BLaER1 treated with 17β-estradiol and CSF1 and Interleukin-3, amounts not matched to agents 10 nM and 100 nM (cell line): ENCODE results near the gene HIBCH.

Experiments
- H3K27ac ChIP-seq, 11 experiments: shearing (Covaris generic); formaldehyde crosslinking; 2 replicates each; pipeline ENCODE4 v1.8.1; 2022
- H3K27me3 ChIP-seq, 11 experiments: shearing (Covaris generic); formaldehyde crosslinking; 2 replicates each; pipeline ENCODE4 v1.8.1; 2022
- H3K36me3 ChIP-seq, 11 experiments: shearing (Covaris generic); formaldehyde crosslinking; 2 replicates each; pipeline ENCODE4 v1.8.1; 2022
- H3K4me1 ChIP-seq, 10 experiments: shearing (Covaris generic); formaldehyde crosslinking; 2 replicates each; pipeline ENCODE4 v1.8.1; 2022
- H3K4me2 ChIP-seq, 11 experiments: shearing (Covaris generic); formaldehyde crosslinking; 2 replicates each; pipeline ENCODE4 v1.8.1; 2022
- H3K4me3 ChIP-seq, 10 experiments: shearing (Covaris generic); formaldehyde crosslinking; 2 replicates each; pipeline ENCODE4 v1.8.1; 2022
- H3K9ac ChIP-seq, 11 experiments: shearing (Covaris generic); formaldehyde crosslinking; 2 replicates each; pipeline ENCODE4 v1.8.1; 2022
- H3K9me3 ChIP-seq, 11 experiments: shearing (Covaris generic); formaldehyde crosslinking; replicated peaks in 1 of 11; 2 replicates each; pipeline ENCODE4 v1.8.1; 2022
- H4K20me1 ChIP-seq, 11 experiments: shearing (Covaris generic); formaldehyde crosslinking; 2 replicates each; pipeline ENCODE4 v1.8.1; 2022
- Cebpa-rat ChIP-seq, 11 experiments: shearing (Covaris generic); IDR thresholded peaks; 2 replicates each; pipeline ENCODE4 v1.8.1; 2022

The HIBCH gene

DNA sequence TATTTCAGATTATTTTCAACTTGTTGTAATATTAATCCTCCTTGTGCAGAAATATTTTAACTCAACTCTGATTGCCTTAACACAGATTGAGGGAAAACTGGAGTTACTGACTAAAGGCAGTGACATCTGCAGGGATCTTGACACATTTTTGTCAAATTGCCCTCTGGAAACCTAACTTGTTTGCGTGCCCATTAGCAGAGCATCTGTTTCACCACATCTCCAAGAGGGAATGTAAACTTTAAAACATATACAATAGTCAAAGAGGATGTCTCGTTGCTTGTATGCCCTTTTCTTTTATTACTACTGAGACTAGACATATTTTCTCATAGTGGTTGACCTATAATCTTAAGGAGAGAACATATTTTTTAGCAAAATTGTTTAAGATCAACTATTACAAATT, 38.0 kb upstream of the HIBCH start:
- no peak for TF ChIP-seq Cebpa-rat (IDR thresholded peaks at IDR 0.05)
- Histone ChIP-seq H3K4me1 (peaks cover 8 to 13% (median 10%) of the 10 kb centered on the region in 10 experiments; a peak in 14 of 20 replicates), H3K36me3 (peaks cover 0 to 26% (median 0%) of the 10 kb centered on the region in 11 experiments; a peak in 1 of 22 replicates), H3K4me3 (no peak overlapping the region), H3K27me3 (no peaks in the 10 kb centered on the region), H3K9ac (no peak overlapping the region), H3K27ac (no peak overlapping the region), H3K4me2 (no peak overlapping the region), H3K9me3 (no peaks in the 10 kb centered on the region), H4K20me1 (peaks cover 0 to 4% (median 0%) of the 10 kb centered on the region in 11 experiments; a peak in 2 of 22 replicates)

DNA sequence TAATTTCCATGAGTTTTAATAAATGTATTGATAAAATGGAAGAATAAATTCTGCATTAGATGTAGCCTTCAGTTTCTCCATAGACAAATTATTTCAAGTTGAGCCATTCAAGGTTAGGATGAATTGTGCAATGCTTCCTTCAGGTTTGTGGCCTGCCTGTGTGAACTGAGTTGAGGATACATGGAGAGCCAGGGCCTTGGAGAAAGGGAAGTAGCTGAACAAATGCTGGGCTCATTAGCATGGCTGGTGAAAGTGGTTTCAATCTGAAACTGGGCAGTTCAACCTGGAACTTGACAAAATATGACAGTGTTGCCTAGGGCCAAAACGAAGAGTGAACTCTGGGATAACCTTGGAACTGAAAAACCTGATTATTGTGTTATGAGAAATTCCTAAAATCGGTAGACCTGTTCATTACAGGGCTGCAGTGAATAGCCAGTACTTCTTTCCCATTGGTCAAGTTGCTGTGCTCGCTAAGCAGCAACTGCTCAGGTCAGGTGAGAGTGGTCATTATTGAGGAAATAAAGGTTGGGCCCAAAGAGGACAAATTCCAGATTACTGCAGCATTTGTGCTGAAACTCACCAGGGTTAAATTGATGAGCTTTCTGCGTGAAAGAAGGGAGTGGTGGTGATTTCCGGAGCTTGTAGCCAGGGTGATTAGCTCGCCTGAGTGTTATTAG, 36.5 kb upstream of the HIBCH start:
- H3K9ac ChIP-seq = no peak overlapping the region
- peaks cover 0 to 24% (median 0%) of the 10 kb centered on the region in 11 experiments; a peak in 1 of 22 replicates for H3K36me3 ChIP-seq
- no peak overlapping the region for H3K27ac ChIP-seq
- peaks cover 0 to 4% (median 0%) of the 10 kb centered on the region in 11 experiments; a peak in 2 of 22 replicates for H4K20me1 ChIP-seq
- H3K27me3 ChIP-seq = no peaks in the 10 kb centered on the region
- peak overlapping the region in 2 of 11 experiments; percentile 33 to 44; a peak in 3 of 22 replicates for H3K4me2 ChIP-seq
- no peak for TF ChIP-seq Cebpa-rat (IDR thresholded peaks at IDR 0.05)
- H3K9me3 ChIP-seq = no peaks in the 10 kb centered on the region
- H3K4me3 ChIP-seq = no peak overlapping the region
- peaks cover 8 to 13% (median 10%) of the 10 kb centered on the region in 10 experiments; a peak in 14 of 20 replicates for H3K4me1 ChIP-seq

DNA sequence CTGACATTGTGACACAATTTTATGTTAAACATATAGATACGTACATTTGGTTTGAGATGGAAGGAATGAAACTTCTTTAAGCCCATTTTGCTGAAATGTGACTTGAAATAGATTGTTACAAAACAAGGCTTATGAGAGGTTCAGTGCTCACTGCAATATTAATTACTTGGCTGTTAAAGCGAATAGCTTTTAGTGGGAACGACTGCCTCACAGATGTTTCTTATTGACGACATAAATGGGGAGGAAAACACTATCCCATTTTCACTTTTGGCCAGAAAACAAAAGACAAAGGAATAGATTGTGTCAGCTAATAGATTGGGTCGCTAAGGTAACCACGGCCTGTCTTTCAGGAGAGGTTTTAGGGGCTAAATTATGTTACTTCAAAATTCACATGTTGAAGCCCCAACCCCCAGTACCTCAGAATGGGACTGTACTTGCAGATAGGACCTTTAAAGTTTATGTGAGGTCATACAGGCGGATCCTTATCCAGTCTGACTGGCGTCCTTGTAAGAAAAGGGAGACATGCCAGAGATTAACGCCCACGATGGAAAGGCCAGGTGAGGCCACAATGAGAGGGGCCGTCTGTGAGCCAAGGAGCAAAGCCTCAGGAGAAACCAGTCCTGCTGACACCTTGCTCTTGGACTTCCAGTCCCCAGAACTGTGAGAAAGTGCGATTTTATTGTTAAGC, 34.5 kb upstream of the HIBCH start:
- TF ChIP-seq Cebpa-rat (IDR thresholded peaks at IDR 0.05) = no peak

DNA sequence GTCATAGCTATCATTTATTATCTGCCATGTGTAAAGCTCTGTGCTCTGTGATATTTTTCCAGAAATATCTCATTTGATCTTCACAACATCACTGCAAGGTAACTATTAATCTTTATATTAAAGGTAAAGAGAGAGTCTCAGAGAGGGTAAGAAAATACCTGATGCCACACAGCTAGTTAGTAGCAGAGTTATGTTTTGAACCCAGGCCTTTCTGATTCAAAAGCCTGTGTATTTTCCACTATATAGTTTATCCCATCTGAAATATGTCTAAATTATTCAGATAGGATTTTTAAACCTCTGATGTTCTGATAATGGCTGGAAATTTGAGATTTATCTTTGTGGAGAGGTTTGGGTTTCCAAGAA, 33.9 kb upstream of the HIBCH start:
- Histone ChIP-seq H3K36me3 (peaks cover 0 to 19% (median 0%) of the 10 kb centered on the region in 11 experiments; a peak in 1 of 22 replicates), H3K9ac (no peak overlapping the region), H3K4me3 (no peak overlapping the region), H3K4me2 (no peak overlapping the region), H3K27me3 (no peaks in the 10 kb centered on the region), H3K4me1 (peaks cover 0 to 8% (median 2%) of the 10 kb centered on the region in 10 experiments; a peak in 4 of 20 replicates), H3K9me3 (no peaks in the 10 kb centered on the region), H4K20me1 (peaks cover 0 to 4% (median 0%) of the 10 kb centered on the region in 11 experiments; a peak in 3 of 22 replicates), H3K27ac (no peak overlapping the region)
- no peak for TF ChIP-seq Cebpa-rat (IDR thresholded peaks at IDR 0.05)

More for the DNA sequence above, 34.5 kb upstream of the HIBCH start:
- Histone ChIP-seq H4K20me1 (peaks cover 0 to 4% (median 0%) of the 10 kb centered on the region in 11 experiments; a peak in 2 of 22 replicates), H3K36me3 (peaks cover 0 to 13% (median 0%) of the 10 kb centered on the region in 11 experiments; a peak in 1 of 22 replicates), H3K9ac (no peak overlapping the region), H3K27ac (no peak overlapping the region), H3K4me1 (peaks cover 0 to 8% (median 2%) of the 10 kb centered on the region in 10 experiments; a peak in 4 of 20 replicates), H3K27me3 (no peaks in the 10 kb centered on the region), H3K4me3 (no peak overlapping the region), H3K4me2 (no peak overlapping the region), H3K9me3 (no peaks in the 10 kb centered on the region)

DNA sequence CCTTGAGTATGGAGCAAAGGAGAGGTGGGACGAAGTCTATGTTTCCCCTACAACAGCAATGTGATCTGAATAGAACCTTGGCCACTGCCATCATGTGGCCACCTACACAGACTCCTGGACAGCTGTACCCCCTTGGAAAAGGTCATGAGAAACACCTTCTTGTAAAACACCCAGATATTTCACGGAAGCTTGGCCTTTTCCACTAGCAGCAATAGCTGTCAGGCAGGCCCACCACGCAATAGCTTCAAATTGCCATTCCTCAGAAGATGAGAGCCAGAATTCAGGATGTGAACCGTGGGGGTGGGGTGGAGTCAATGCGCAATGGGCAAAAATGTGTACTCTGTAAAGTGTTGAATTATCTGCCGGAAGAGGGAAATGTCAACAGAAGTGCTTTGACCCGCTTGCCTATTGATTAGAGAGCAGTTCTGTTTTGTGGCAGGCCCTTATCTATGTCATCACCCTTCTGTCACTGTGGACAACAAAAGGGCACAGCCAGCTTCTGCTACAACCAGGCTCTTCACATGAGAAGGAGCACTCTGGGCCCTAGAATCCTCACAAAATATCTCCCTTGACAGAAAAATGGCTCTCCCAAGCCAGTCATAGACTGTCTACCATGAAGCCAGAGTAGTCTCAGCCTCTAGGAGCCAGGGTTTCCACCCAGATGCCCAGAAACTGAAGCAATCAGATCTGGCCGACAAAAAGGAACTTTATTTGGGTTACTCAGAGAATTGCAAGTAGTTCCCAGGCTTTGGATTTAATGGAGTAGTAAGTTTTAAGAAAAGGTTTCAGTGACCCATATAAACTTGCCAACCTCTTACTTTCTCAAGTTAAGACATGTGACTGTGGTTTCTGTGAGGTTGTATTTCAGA, 33.3 kb upstream of the HIBCH start:
- Histone ChIP-seq H3K27me3 (no peaks in the 10 kb centered on the region), H4K20me1 (peaks cover 0 to 4% (median 0%) of the 10 kb centered on the region in 11 experiments; a peak in 3 of 22 replicates), H3K4me3 (no peak overlapping the region), H3K27ac (no peak overlapping the region), H3K9ac (no peak overlapping the region), H3K4me2 (no peak overlapping the region), H3K36me3 (peaks cover 0 to 20% (median 0%) of the 10 kb centered on the region in 11 experiments; a peak in 1 of 22 replicates), H3K9me3 (no peaks in the 10 kb centered on the region), H3K4me1 (peaks cover 0 to 8% (median 2%) of the 10 kb centered on the region in 10 experiments; a peak in 4 of 20 replicates)
- TF ChIP-seq Cebpa-rat (IDR thresholded peaks at IDR 0.05) = no peak

DNA sequence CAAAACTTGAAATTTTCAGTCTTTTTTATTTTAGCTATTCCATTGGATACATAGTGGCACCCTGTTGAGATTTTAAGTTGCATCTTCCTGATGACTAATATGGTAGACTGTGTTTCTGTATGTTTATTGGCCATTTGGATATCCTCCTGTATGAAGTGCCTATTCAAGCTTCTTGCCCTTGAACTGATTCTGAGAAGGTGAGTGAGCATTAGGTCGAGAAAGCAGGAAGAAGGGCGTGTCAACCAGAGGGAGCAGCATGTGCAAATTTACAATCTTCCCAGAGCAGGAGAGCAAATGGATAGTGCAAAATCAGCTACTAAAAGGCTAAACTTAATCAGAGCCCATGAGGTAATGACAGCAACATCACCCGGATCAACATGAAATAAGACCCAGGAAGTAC, 32.3 kb upstream of the HIBCH start:
- peaks cover 0 to 20% (median 0%) of the 10 kb centered on the region in 11 experiments; a peak in 2 of 22 replicates for H3K36me3 ChIP-seq
- H3K4me2 ChIP-seq = no peak overlapping the region
- H3K27ac ChIP-seq = no peak overlapping the region
- peaks cover 0 to 4% (median 0%) of the 10 kb centered on the region in 11 experiments; a peak in 3 of 22 replicates for H4K20me1 ChIP-seq
- no peaks in the 10 kb centered on the region for H3K27me3 ChIP-seq
- TF ChIP-seq Cebpa-rat (IDR thresholded peaks at IDR 0.05) = no peak
- H3K9ac ChIP-seq = no peak overlapping the region
- no peaks in the 10 kb centered on the region for H3K9me3 ChIP-seq
- no peak overlapping the region for H3K4me3 ChIP-seq
- peaks cover 0 to 8% (median 2%) of the 10 kb centered on the region in 10 experiments; a peak in 4 of 20 replicates for H3K4me1 ChIP-seq

DNA sequence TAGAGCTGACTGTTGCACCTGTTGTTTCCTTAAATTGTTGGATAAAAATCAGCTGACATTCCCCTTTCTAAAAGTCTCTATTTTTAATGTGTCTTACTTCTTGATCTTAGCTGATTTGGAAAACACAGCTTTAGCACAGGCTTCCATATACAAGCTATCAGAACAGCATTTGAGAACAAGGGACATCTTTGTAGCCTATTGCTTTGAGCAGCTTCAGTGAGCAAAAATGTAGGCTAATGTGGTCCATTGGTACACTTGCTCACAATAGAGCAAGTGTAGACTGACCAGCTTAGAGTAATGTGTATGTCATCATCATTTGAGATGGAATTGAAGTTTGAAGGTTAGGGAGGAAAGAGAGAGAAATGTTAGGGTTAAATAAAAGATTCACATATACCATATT, 30.7 kb upstream of the HIBCH start:
- Histone ChIP-seq H3K4me1 (peaks cover 0 to 7% (median 1%) of the 10 kb centered on the region in 10 experiments; a peak in 6 of 20 replicates), H3K27me3 (no peaks in the 10 kb centered on the region), H4K20me1 (peaks cover 0 to 5% (median 0%) of the 10 kb centered on the region in 11 experiments; a peak in 3 of 22 replicates), H3K36me3 (peaks cover 0 to 23% (median 0%) of the 10 kb centered on the region in 11 experiments; a peak in 2 of 22 replicates), H3K4me2 (no peak overlapping the region), H3K9me3 (no peaks in the 10 kb centered on the region), H3K27ac (no peak overlapping the region), H3K4me3 (no peak overlapping the region), H3K9ac (no peak overlapping the region)
- TF ChIP-seq Cebpa-rat (IDR thresholded peaks at IDR 0.05) = no peak

DNA sequence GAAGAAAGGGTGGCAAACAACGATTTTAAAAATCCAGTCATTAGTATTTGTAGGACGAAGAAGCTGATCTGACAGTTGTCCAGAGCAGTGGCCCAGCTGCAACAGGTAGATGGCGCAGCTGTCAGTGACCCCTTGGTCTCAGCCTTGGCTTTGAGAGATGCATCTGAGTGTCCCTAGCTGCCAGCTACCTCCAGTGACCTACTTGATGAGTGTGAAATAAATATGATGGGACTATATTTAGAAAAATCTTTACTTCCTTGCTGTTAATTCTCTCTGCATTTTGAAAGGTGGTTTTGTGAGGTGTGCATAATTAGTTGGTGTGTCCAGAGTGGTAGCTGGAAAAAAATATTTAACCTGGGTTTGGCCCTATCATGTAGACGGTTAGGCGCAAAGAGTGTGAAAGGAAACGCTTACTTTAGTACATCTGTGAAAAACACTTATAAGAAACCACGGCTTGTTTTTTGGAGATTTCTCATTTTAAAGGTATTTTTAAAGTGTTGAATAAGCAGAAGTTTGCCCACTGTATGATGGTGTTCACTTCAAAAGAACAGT, 24.7 kb upstream of the HIBCH start:
- Histone ChIP-seq H3K4me2 (peak overlapping the region; percentile 78 to 99 (median 95)), H3K9ac (peak overlapping the region; percentile 67 to 88 (median 82)), H4K20me1 (peaks cover 0 to 5% (median 0%) of the 10 kb centered on the region in 11 experiments; a peak in 2 of 22 replicates), H3K27me3 (peaks cover 0 to 14% (median 0%) of the 10 kb centered on the region in 11 experiments; a peak in 4 of 22 replicates), H3K4me1 (peaks cover 16 to 27% (median 21%) of the 10 kb centered on the region in 10 experiments), H3K36me3 (peaks cover 0 to 10% (median 0%) of the 10 kb centered on the region in 11 experiments; a peak in 1 of 22 replicates), H3K9me3 (no peaks in the 10 kb centered on the region), H3K27ac (peak overlapping the region; percentile 68 to 88 (median 82)), H3K4me3 (peak overlapping the region; percentile 57 to 82 (median 71))
- TF ChIP-seq Cebpa-rat (IDR thresholded peaks at IDR 0.05) = no peak
